Measurements from ENCODE around the gene KCNQ1.

GRCh38 chr11:2704896-2705606 lies 260.2 kb downstream of the KCNQ1 start:
- TF ChIP-seq CTCF (IDR thresholded peaks at IDR 0.05; ENCODE audit: low read length) (no peak), EZH2 (IDR thresholded peaks at IDR 0.05; ENCODE audit: borderline replicate concordance, low read length) (no peak)
